GM06990 (cell line): ENCODE measurements around the gene PNLIPRP2.

Source experiments
- DNase-seq: peaks from one replicate; pipeline ENCODE4 v3.0.0-alpha.2; 2011; ENCODE audit not compliant: insufficient read length; ENCODE audit errors: extremely low read depth
- H3K27me3 ChIP-seq: replicated peaks from 2 replicates; pipeline ENCODE4 v1.6.0; 2011; ENCODE audit warnings: low read length; ENCODE audit not compliant: control insufficient read depth, insufficient read depth
- H3K36me3 ChIP-seq: 2 replicates; pipeline ENCODE4 v1.5.1; 2011; ENCODE audit warnings: low read length; ENCODE audit not compliant: control insufficient read depth, insufficient read depth
- H3K4me3 ChIP-seq: replicated peaks from 2 replicates; pipeline ENCODE4 v1.5.1; 2011; ENCODE audit warnings: low read depth, mild to moderate bottlenecking, control low read depth, low read length
- CTCF ChIP-seq: IDR thresholded peaks from 2 replicates; pipeline ENCODE4 v1.5.1; 2011; ENCODE audit warnings: low read length, control low read depth, mild to moderate bottlenecking, inconsistent platforms; ENCODE audit not compliant: insufficient read depth, poor library complexity, severe bottlenecking

The PNLIPRP2 gene

GRCh38 chr10:116670706-116671105 is 50.0 kb downstream of the PNLIPRP2 start:
- no peaks in the 10 kb centered on the region for H3K27me3 ChIP-seq
- no peak for DNase-seq
- no peak overlapping the region for H3K4me3 ChIP-seq
- no peak for TF ChIP-seq CTCF
- no peaks in the 10 kb centered on the region for H3K36me3 ChIP-seq

- DNase-seq: no peak
Observed at GRCh38 chr10:116671274-116671926, 50.6 kb downstream of the PNLIPRP2 start.

GRCh38 chr10:116672891-116673290 is 52.1 kb downstream of the PNLIPRP2 start:
- no peak for TF ChIP-seq CTCF
- no peak overlapping the region for H3K4me3 ChIP-seq
- H3K36me3 ChIP-seq: no peaks in the 10 kb centered on the region
- DNase-seq: no peak
- H3K27me3 ChIP-seq: no peaks in the 10 kb centered on the region

More at GRCh38 chr10:116671274-116671926, 50.6 kb downstream of the PNLIPRP2 start:
- H3K36me3 ChIP-seq: no peaks in the 10 kb centered on the region
- no peak for TF ChIP-seq CTCF
- H3K4me3 ChIP-seq: no peak overlapping the region
- H3K27me3 ChIP-seq: no peaks in the 10 kb centered on the region

GRCh38 chr10:116673866-116674265 is 53.1 kb downstream of the PNLIPRP2 start:
- no peak overlapping the region for H3K4me3 ChIP-seq
- no peaks in the 10 kb centered on the region for H3K36me3 ChIP-seq
- no peak for TF ChIP-seq CTCF
- no peaks in the 10 kb centered on the region for H3K27me3 ChIP-seq
- DNase-seq: no peak

- DNase-seq: no peak
- Histone ChIP-seq H3K36me3 (no peaks in the 10 kb centered on the region), H3K27me3 (no peaks in the 10 kb centered on the region), H3K4me3 (no peak overlapping the region)
- TF ChIP-seq CTCF: no peak
Observed at GRCh38 chr10:116674901-116675423, 54.2 kb downstream of the PNLIPRP2 start.
